Right renal cortex interstitium (tissue), 3 donors: ENCODE data around the gene ABCF3. TPM values are rescaled to one million over a fixed set of nuclear protein-coding genes. Genes with fewer than 3 reads are reported as not detected.

Experiments used
- DNase-seq, 3 donors: peaks; one replicate each; pipeline ENCODE4 v3.0.0-alpha.2; 2013; ENCODE audit warnings: low read depth in 3 of 3, low spot score in 2 of 3
- polyA plus RNA-seq, 3 donors: library from polyadenylated mRNA; unstranded; fragments of 120-200 nt; gene quantifications; one replicate each; pipeline ENCODE4 v1.2.1, GENCODE V29; 2013; ENCODE audit not compliant: insufficient read length in 3 of 3

Gene ABCF3
- polyA plus RNA-seq, 3 donors = 55.1 to 59.6 (median 56.2) TPM

GRCh38 chr3:184167786-184168185 is 18.2 kb upstream of the ABCF3 start:
- no peak for DNase-seq

- no peak for DNase-seq
Observed at GRCh38 chr3:184168363-184169120, 17.5 kb upstream of the ABCF3 start.

- DNase-seq = no peak
Observed at GRCh38 chr3:184169896-184170875, 15.8 kb upstream of the ABCF3 start.

GRCh38 chr3:184171562-184171961 is 14.4 kb upstream of the ABCF3 start:
- DNase-seq = no peak

- no peak for DNase-seq
Observed at GRCh38 chr3:184172681-184173373, 13.2 kb upstream of the ABCF3 start.

- no peak for DNase-seq
Observed at GRCh38 chr3:184173374-184173722, 12.7 kb upstream of the ABCF3 start.

- DNase-seq = no peak
Observed at GRCh38 chr3:184174284-184174645, 11.7 kb upstream of the ABCF3 start.

- DNase-seq = peak; percentile 95 to 96 (median 96)
Observed at GRCh38 chr3:184174646-184175492, 11.1 kb upstream of the ABCF3 start, which contains the start of gene AP2M1. TSS of gene AP2M1 (plus strand) at chr3:184174855. CDS start at chr3:184176994, 2,139 bp downstream.

GRCh38 chr3:184175506-184175905 is 10.5 kb upstream of the ABCF3 start:
- DNase-seq = no peak

GRCh38 chr3:184175981-184176376 is 10.0 kb upstream of the ABCF3 start:
- no peak for DNase-seq

GRCh38 chr3:184176377-184177330 is 9.3 kb upstream of the ABCF3 start:
- DNase-seq = no peak

GRCh38 chr3:184177331-184177731 is 8.7 kb upstream of the ABCF3 start:
- DNase-seq = no peak

GRCh38 chr3:184177767-184178306 is 8.2 kb upstream of the ABCF3 start:
- no peak for DNase-seq

GRCh38 chr3:184178521-184179138 is 7.4 kb upstream of the ABCF3 start:
- DNase-seq = no peak

GRCh38 chr3:184180165-184180564 is 5.8 kb upstream of the ABCF3 start:
- DNase-seq = no peak

- no peak for DNase-seq
Observed at GRCh38 chr3:184181596-184181995, 4.4 kb upstream of the ABCF3 start.

- DNase-seq = no peak
Observed at GRCh38 chr3:184183679-184184078, 2.3 kb upstream of the ABCF3 start.

GRCh38 chr3:184184546-184185230 is 1.3 kb upstream of the ABCF3 start:
- no peak for DNase-seq
